GM23338 (cell line): ENCODE results near the gene USH2A.

ENCODE experiments used
- CREB1 ChIP-seq: fragments of 250-450 bp; sonication (Bioruptor Pico); IDR thresholded peaks from 2 replicates; pipeline ENCODE4 v1.5.0; 2020; ENCODE audit warnings: low read depth, mild to moderate bottlenecking, moderate library complexity
- CTCF ChIP-seq, 2 experiments: fragments of 200-600 bp in 1 of 2; sonication (generic) in 1 of 2; conservative IDR thresholded peaks; 2 replicates each; pipeline versions ENCODE4 v1.5.1 to v1.6.1; 2016 to 2017; ENCODE audit warnings: antibody characterized with exemption in 2 of 2, low read depth in 2 of 2, mild to moderate bottlenecking in 2 of 2, moderate library complexity in 1 of 2
- EZH2 ChIP-seq: fragments of 200-600 bp; sonication (generic); IDR thresholded peaks from one replicate; pipeline ENCODE4 v1.8.0; 2017; ENCODE audit warnings: antibody characterized with exemption, mild to moderate bottlenecking, low read depth; ENCODE audit not compliant: unreplicated experiment
- EZH2phosphoT487 ChIP-seq: fragments of 200-600 bp; sonication (generic); IDR thresholded peaks from one replicate; pipeline ENCODE4 v1.8.1; 2018; ENCODE audit warnings: antibody characterized with exemption; ENCODE audit not compliant: unreplicated experiment
- JUNB ChIP-seq: IDR thresholded peaks from one replicate; pipeline ENCODE4 v1.6.1; 2016; ENCODE audit warnings: antibody characterized with exemption; ENCODE audit not compliant: unreplicated experiment
- NANOG ChIP-seq: IDR thresholded peaks from 2 replicates; pipeline ENCODE4 v1.6.1; 2016; ENCODE audit warnings: antibody characterized with exemption, borderline replicate concordance
- POLR2AphosphoS5 ChIP-seq: IDR thresholded peaks from 2 replicates; pipeline ENCODE4 v1.6.1; 2016; ENCODE audit warnings: antibody characterized with exemption, low read depth
- STAT1 ChIP-seq: IDR thresholded peaks from one replicate; pipeline ENCODE4 v1.6.1; 2016; ENCODE audit warnings: antibody characterized with exemption; ENCODE audit not compliant: unreplicated experiment
- ZNF114 ChIP-seq: fragments of 250-450 bp; sonication (Bioruptor Pico); IDR thresholded peaks from 2 replicates; pipeline ENCODE4 v1.5.0; 2020; ENCODE audit warnings: mild to moderate bottlenecking, moderate library complexity
- ZNF331 ChIP-seq: fragments of 250-450 bp; sonication (Bioruptor Pico); IDR thresholded peaks from 2 replicates; pipeline ENCODE4 v1.5.0; 2020; ENCODE audit warnings: low read depth, mild to moderate bottlenecking, moderate library complexity
- ZNF462 ChIP-seq: fragments of 250-450 bp; sonication (Bioruptor Pico); IDR thresholded peaks from 2 replicates; pipeline ENCODE4 v1.5.0; 2020; ENCODE audit warnings: mild to moderate bottlenecking, moderate library complexity
- TF ChIP-seq, protein P1 (sequence below): IDR thresholded peaks from one replicate; pipeline ENCODE4 v1.6.1; 2018; ENCODE audit warnings: antibody characterized with exemption; ENCODE audit not compliant: unreplicated experiment

DNA sequence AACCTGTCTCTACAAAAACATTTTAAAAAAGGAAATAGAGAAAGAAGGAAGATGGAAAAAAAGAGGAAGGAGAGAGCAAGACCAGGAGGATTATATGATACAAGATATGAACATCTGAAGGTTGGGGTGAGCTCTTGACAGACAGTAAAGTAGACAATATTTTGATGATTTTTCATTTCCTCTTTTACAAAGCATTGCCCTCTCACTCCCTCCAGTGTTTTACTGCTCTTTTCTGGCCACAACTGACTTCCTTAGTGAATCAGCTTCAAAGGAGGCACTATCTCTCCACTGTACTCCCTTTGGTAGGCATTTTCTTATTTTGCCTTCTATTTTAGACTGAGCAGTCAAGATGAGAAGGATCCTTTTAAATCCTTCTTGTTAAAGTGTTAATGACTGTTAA, 559.5 kb downstream of the USH2A start:
- TF ChIP-seq CTCF (conservative IDR thresholded peaks at IDR 0.05; ENCODE audit: low read depth in 2 of 2), result no peak
- TF ChIP-seq CREB1 (CRISPR knock-in tag), result no peak
- no peak for TF ChIP-seq JUNB
- no peak for TF ChIP-seq EZH2phosphoT487
- TF ChIP-seq EZH2, result no peak
- TF ChIP-seq STAT1, result no peak
- TF ChIP-seq, protein P1, sequence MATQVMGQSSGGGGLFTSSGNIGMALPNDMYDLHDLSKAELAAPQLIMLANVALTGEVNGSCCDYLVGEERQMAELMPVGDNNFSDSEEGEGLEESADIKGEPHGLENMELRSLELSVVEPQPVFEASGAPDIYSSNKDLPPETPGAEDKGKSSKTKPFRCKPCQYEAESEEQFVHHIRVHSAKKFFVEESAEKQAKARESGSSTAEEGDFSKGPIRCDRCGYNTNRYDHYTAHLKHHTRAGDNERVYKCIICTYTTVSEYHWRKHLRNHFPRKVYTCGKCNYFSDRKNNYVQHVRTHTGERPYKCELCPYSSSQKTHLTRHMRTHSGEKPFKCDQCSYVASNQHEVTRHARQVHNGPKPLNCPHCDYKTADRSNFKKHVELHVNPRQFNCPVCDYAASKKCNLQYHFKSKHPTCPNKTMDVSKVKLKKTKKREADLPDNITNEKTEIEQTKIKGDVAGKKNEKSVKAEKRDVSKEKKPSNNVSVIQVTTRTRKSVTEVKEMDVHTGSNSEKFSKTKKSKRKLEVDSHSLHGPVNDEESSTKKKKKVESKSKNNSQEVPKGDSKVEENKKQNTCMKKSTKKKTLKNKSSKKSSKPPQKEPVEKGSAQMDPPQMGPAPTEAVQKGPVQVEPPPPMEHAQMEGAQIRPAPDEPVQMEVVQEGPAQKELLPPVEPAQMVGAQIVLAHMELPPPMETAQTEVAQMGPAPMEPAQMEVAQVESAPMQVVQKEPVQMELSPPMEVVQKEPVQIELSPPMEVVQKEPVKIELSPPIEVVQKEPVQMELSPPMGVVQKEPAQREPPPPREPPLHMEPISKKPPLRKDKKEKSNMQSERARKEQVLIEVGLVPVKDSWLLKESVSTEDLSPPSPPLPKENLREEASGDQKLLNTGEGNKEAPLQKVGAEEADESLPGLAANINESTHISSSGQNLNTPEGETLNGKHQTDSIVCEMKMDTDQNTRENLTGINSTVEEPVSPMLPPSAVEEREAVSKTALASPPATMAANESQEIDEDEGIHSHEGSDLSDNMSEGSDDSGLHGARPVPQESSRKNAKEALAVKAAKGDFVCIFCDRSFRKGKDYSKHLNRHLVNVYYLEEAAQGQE, result no peak
- TF ChIP-seq POLR2AphosphoS5, result no peak
- no peak for TF ChIP-seq ZNF114 (CRISPR knock-in tag)
- no peak for TF ChIP-seq ZNF331 (CRISPR knock-in tag)
- TF ChIP-seq NANOG, result no peak
- TF ChIP-seq ZNF462, result no peak
